ENCODE results near the gene TRMT5.

DNA sequence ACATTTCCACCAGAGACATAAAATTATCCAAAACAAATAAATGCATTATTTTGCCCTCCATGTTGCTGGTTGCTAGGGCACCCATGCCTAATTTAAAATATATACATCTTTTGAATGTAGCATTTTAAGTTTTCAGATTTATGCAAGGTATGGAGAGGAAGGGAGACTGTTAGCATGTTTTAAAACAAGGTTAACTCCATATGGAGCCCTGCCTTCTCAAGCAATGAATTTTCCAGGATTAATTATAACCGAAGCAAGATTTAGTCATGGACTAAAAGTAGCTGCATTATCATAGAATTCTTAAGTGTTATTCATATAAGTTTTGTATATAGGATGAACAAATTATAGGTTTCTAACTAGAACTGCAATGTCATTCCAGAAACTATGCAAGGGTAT lies 37.2 kb downstream of the TRMT5 start:
- TF ChIP-seq EZH2 (IDR thresholded peaks at IDR 0.05; ENCODE audit: insufficient read depth, poor library complexity, severe bottlenecking) (no peak), EZH2phosphoT487 (IDR thresholded peaks at IDR 0.05; ENCODE audit: insufficient read depth, low read depth) (no peak)

Measured in GM23248 (cell line).